ENCODE measurements around the gene DDX39B.
"Not testable (repeated sequence)": the region's sequence is repeated elsewhere in the genome, so short reads cannot be mapped to it uniquely, and the experiment has no call there.

Gene DDX39B

DNA sequence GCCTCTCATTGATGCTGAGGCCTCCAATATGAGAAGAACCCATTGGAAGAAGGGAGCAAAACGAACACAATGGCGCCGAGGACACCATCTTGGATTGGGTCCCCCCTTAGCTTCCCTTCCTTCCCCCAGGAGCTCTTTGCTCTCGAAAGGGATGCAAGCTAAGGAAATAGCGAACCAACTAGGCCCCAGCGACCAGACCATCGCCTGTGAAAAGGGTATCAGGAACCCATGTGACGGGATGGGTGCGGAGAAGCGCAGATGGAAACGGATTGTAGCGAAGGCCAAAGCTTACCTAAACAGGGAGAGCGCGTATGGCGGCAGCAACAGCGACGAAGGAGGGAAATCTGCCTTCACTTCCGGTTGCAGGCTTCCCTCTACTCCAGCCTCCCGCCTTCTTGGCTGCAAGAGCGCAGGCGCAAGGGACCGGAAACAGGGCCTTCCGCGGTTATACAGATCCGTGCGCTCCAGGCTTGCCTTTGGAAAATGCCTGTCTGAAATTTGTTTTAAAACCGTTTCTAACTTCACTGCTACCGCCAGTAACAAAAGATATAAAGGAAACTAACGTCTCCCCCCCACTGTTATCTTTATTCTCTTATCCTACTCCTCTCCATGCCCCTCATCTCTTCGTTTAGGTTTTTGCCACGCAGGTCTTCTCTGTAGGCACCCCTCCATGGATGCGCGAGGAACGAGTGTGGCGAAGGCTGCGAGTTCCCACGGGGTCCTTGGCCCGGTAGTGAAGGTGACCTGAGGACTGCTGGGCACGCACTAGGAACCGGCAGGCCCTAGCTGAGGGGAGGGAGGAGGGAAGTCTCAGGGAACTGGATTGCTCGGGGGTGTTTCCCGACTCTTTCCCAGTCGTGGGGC lies at the start of gene DDX39B:
DDX39B (minus strand) TSS at position 346 of the 864 bp plus-strand sequence. CDS start 1,471 bp downstream, outside the sequence.
- H3K4me1 ChIP-seq (ENCODE audit: control insufficient read depth, low read length) = peaks cover 54% of the 10 kb centered on the region

DNA sequence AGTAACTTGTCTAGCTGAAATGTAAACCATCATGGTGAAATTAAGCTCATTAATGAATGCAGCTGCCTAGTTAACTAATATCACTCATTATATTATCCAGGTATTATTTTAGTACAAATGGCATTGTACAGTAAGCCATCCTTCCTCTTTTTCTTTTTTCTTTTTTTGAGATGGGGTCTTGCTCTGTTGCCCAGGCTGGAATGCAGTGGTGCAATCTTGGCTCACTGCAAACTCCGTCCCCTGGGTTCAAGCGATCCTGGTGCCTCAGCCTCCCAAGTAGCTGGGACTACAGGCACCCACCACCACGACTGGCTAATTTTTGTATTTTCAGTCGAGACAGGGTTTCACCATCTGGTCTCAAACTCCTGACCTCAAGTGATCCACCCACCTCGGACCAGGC lies 48.9 kb upstream of the DDX39B start:
- not testable (repeated sequence) for H4K20me1 ChIP-seq (ENCODE audit: control insufficient read depth, insufficient read depth, low read depth, low read length); H3K9me3 ChIP-seq (ENCODE audit: control insufficient read depth, insufficient read depth, low read length); H3F3A ChIP-seq (ENCODE audit: control insufficient read depth, insufficient read depth); H3K27ac ChIP-seq (ENCODE audit: low read depth, low read length); H3K4me2 ChIP-seq (ENCODE audit: low read length); H3K4me3 ChIP-seq (ENCODE audit: low read length); H3K27me3 ChIP-seq (ENCODE audit: control insufficient read depth, low read length); H3K79me2 ChIP-seq (ENCODE audit: control insufficient read depth, low read length); H3K36me3 ChIP-seq (ENCODE audit: control insufficient read depth, low read length); H3K9me2 ChIP-seq (replicated peaks; ENCODE audit: control insufficient read depth, low read length)
- H3K4me1 ChIP-seq (ENCODE audit: control insufficient read depth, low read length) = peaks cover 32% of the 10 kb centered on the region

More for the DNA sequence above, at the start of gene DDX39B:
- Histone ChIP-seq H3K27ac (ENCODE audit: low read depth, low read length) (peak within 1 kb of the TSS; percentile 88), H3K4me3 (ENCODE audit: low read length) (peak within 1 kb of the TSS; percentile 98), H4K20me1 (ENCODE audit: control insufficient read depth, insufficient read depth, low read depth, low read length) (peaks cover 28% of the 10 kb centered on the region), H3K9me2 (replicated peaks; ENCODE audit: control insufficient read depth, low read length) (no peaks in the 10 kb centered on the region), H3K9me3 (ENCODE audit: control insufficient read depth, insufficient read depth, low read length) (no peaks in the 10 kb centered on the region), H3K27me3 (ENCODE audit: control insufficient read depth, low read length) (no peaks in the 10 kb centered on the region), H3K36me3 (ENCODE audit: control insufficient read depth, low read length) (peaks cover 61% of the 10 kb centered on the region), H3K4me2 (ENCODE audit: low read length) (peak within 1 kb of the TSS; percentile 70), H3F3A (ENCODE audit: control insufficient read depth, insufficient read depth) (peaks cover 20% of the 10 kb centered on the region), H3K79me2 (ENCODE audit: control insufficient read depth, low read length) (peaks cover 68% of the 10 kb centered on the region)
- TF ChIP-seq EZH2phosphoT487 (IDR thresholded peaks at IDR 0.05; ENCODE audit: borderline replicate concordance, low read length) = no peak
- TF ChIP-seq, protein P1, sequence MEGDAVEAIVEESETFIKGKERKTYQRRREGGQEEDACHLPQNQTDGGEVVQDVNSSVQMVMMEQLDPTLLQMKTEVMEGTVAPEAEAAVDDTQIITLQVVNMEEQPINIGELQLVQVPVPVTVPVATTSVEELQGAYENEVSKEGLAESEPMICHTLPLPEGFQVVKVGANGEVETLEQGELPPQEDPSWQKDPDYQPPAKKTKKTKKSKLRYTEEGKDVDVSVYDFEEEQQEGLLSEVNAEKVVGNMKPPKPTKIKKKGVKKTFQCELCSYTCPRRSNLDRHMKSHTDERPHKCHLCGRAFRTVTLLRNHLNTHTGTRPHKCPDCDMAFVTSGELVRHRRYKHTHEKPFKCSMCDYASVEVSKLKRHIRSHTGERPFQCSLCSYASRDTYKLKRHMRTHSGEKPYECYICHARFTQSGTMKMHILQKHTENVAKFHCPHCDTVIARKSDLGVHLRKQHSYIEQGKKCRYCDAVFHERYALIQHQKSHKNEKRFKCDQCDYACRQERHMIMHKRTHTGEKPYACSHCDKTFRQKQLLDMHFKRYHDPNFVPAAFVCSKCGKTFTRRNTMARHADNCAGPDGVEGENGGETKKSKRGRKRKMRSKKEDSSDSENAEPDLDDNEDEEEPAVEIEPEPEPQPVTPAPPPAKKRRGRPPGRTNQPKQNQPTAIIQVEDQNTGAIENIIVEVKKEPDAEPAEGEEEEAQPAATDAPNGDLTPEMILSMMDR (IDR thresholded peaks at IDR 0.05; ENCODE audit: low read depth, low read length, poor library complexity, severe bottlenecking) = peak; percentile 16

DNA sequence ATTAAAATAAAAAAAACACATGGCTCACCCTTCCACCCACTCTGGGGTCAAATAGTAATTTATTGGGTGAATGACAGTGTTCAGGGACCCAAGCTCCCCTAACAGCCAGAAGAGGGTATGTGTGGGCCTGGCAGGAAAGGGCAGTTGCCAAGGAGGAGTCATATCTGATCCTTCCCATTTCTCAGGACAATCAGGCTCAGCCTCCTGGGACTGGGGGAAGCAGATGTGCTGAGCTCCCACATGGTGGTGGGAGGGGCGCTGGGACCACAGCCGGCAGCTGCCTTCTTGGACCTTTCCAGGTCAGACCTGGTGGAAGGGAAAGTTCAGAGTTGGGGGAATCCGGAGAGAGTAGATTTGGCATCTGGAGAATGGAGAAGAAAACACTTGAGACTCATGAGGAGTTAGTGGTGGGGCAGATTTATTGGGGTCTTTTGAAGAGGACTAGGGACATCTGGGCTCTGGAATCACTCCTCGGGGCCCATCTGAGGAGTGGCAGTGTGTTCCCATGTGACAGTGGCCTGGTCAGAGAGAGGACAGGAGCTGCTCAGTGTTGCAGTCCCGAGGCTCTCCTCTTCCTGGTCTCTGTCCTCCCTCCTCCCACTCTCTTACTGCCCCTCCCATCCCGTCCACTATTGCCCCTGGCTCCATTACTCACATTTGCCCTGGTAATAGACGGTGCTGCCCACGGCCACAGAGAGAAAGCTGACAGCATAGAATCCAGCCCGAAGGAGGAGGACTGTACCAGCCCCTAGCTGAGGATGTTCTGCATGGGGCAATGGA lies 47.3 kb upstream of the DDX39B start:
- H4K20me1 ChIP-seq (ENCODE audit: control insufficient read depth, insufficient read depth, low read depth, low read length) = no peaks in the 10 kb centered on the region
- H3K4me1 ChIP-seq (ENCODE audit: control insufficient read depth, low read length) = peaks cover 46% of the 10 kb centered on the region
- no peak overlapping the region for H3K4me2 ChIP-seq (ENCODE audit: low read length)
- no peaks in the 10 kb centered on the region for H3K9me3 ChIP-seq (ENCODE audit: control insufficient read depth, insufficient read depth, low read length)
- TF ChIP-seq, protein P1 (IDR thresholded peaks at IDR 0.05; ENCODE audit: low read depth, low read length, poor library complexity, severe bottlenecking) = no peak
- no peak for TF ChIP-seq EZH2phosphoT487 (IDR thresholded peaks at IDR 0.05; ENCODE audit: borderline replicate concordance, low read length)
- 0 out of 2 replicates have a peak, but pooled peaks cover 2% of the 10 kb centered on the region for H3K27me3 ChIP-seq (ENCODE audit: control insufficient read depth, low read length)
- no peak overlapping the region for H3K4me3 ChIP-seq (ENCODE audit: low read length)
- H3F3A ChIP-seq (ENCODE audit: control insufficient read depth, insufficient read depth) = peaks cover 13% of the 10 kb centered on the region
- H3K79me2 ChIP-seq (ENCODE audit: control insufficient read depth, low read length) = no peaks in the 10 kb centered on the region
- H3K27ac ChIP-seq (ENCODE audit: low read depth, low read length) = no peak overlapping the region
- H3K36me3 ChIP-seq (ENCODE audit: control insufficient read depth, low read length) = no peaks in the 10 kb centered on the region
- no peaks in the 10 kb centered on the region for H3K9me2 ChIP-seq (replicated peaks; ENCODE audit: control insufficient read depth, low read length)

All from DOHH2 (cell line).